Measurements from ENCODE around the gene GPR89B. TPM values are rescaled to one million over a fixed set of nuclear protein-coding genes. Genes with fewer than 3 reads are reported as not detected.

Gene GPR89B
- total and polyA plus RNA-seq, 2 donors (not counting 3 experiments of a cell fraction or from before 2014, with no cell fraction given), result 9.8 to 20.0 TPM

DNA sequence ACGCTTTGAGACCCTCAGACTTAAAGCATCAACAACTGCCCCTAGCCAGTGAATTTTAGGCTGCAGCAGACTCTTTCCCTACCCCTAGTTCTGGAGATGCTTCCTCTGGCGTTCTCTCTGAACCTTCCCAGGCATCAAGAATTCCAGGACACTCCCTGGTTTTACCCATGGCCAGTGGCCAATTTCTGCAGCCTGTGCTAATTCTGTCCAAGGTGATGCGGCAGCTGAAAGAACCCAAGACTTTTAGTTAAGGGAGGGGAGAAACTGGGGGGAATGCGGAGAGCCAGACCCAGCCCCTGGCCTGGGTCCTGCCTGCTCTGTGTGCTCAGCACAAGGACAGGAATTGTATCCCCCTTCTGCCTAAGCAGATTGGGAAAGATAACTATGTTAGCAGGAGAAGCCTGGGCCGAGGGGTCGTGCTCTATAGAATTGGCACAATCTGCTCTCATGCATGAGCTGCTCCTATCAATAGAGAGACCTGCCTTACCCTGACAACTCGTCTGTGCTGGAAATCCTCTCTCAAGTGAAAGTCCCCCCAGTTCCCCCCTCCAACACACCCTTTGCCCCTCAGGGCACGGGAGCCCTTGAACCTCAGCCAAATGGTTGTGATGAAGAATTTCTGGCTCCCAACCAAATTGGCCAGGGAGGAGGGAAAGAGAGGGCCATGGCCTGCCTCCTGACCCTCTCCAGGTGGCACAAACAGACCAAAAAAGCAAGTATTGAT, 31.0 kb upstream of the GPR89B start:
- no peak for TF ChIP-seq FOS (IDR thresholded peaks at IDR 0.05; ENCODE audit: borderline replicate concordance, insufficient read depth, low read length)
- no peak for TF ChIP-seq POLR2AphosphoS5 (IDR thresholded peaks at IDR 0.05; ENCODE audit: insufficient read depth, low read depth, low read length)
- TF ChIP-seq GATA2 (IDR thresholded peaks at IDR 0.05; ENCODE audit: insufficient read depth, insufficient read length, low read depth, low read length), result no peak
- TF ChIP-seq, protein P1, sequence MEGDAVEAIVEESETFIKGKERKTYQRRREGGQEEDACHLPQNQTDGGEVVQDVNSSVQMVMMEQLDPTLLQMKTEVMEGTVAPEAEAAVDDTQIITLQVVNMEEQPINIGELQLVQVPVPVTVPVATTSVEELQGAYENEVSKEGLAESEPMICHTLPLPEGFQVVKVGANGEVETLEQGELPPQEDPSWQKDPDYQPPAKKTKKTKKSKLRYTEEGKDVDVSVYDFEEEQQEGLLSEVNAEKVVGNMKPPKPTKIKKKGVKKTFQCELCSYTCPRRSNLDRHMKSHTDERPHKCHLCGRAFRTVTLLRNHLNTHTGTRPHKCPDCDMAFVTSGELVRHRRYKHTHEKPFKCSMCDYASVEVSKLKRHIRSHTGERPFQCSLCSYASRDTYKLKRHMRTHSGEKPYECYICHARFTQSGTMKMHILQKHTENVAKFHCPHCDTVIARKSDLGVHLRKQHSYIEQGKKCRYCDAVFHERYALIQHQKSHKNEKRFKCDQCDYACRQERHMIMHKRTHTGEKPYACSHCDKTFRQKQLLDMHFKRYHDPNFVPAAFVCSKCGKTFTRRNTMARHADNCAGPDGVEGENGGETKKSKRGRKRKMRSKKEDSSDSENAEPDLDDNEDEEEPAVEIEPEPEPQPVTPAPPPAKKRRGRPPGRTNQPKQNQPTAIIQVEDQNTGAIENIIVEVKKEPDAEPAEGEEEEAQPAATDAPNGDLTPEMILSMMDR (IDR thresholded peaks at IDR 0.05; ENCODE audit: extremely low read depth in 1 of 2, insufficient read depth in 1 of 2, low read depth in 1 of 2, low read length in 2 of 2), result no peak
- no peak for TF ChIP-seq EZH2 (IDR thresholded peaks at IDR 0.05; ENCODE audit: borderline replicate concordance, low read depth, low read length, severe bottlenecking)
- no peak for TF ChIP-seq MYC (IDR thresholded peaks at IDR 0.05; ENCODE audit: low read depth, low read length)
- TF ChIP-seq JUN (IDR thresholded peaks at IDR 0.05; ENCODE audit: borderline replicate concordance, insufficient read depth, insufficient read length, low read depth), result no peak
- TF ChIP-seq, protein P2, sequence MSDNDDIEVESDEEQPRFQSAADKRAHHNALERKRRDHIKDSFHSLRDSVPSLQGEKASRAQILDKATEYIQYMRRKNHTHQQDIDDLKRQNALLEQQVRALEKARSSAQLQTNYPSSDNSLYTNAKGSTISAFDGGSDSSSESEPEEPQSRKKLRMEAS (IDR thresholded peaks at IDR 0.05; ENCODE audit: insufficient read depth, insufficient read length), result no peak
- TF ChIP-seq POLR2A (IDR thresholded peaks at IDR 0.05; ENCODE audit: low read depth, low read length), result no peak
- Histone ChIP-seq H3K4me1 (ENCODE audit: control insufficient read depth, extremely low read depth, insufficient read depth, low read length) (no peaks in the 10 kb centered on the region), H3K36me3 (ENCODE audit: control insufficient read depth in 2 of 2, extremely low read depth in 1 of 2, insufficient read depth in 2 of 2, low read length in 2 of 2) (no peaks in the 10 kb centered on the region), H3K9ac (replicated peaks; ENCODE audit: extremely low read depth, insufficient read depth, low read length) (no peak overlapping the region), H4K20me1 (replicated peaks; ENCODE audit: control insufficient read depth, extremely low read depth, insufficient read depth, low read length) (no peaks in the 10 kb centered on the region), H3K27ac (ENCODE audit: insufficient read depth, low read depth, low read length) (no peak overlapping the region), H3K9me1 (replicated peaks; ENCODE audit: control insufficient read depth, extremely low read depth, insufficient read depth, low read length) (no peaks in the 10 kb centered on the region), H3K4me2 (ENCODE audit: insufficient read depth, low read length) (no peak overlapping the region), H3K79me2 (ENCODE audit: control insufficient read depth, insufficient read depth, low read length) (no peaks in the 10 kb centered on the region), H3K4me3 (replicated peaks in 1 of 3; ENCODE audit: insufficient read depth in 1 of 3, low read depth in 1 of 3, low read length in 3 of 3) (no peak overlapping the region), H3K27me3 (ENCODE audit: control insufficient read depth in 2 of 2, insufficient read depth in 2 of 2, low read length in 2 of 2) (peaks cover 1 to 8% of the 10 kb centered on the region in 2 experiments), H3K9me3 (replicated peaks; ENCODE audit: control insufficient read depth, insufficient read depth, low read length) (no peaks in the 10 kb centered on the region), H2AFZ (ENCODE audit: low read depth, low read length) (no peak overlapping the region)
- DNase-seq (ENCODE audit: low read depth, low spot score) (no peak), FAIRE-seq (no peak)
- dilution Hi-C loops (cut with MboI; ENCODE audit: extremely low pct_ligation_motif_present, low sequenced_read_pairs), result no loop called here
- CTCF ChIA-PET, result no interaction called here
- BruUV-seq (replicated peaks), result no TSS peak
- POLR2A ChIA-PET, result no interaction called here
- intact Hi-C loops (cut with micrococcal nuclease), result no loop called here

Measured in endothelial cell of umbilical vein (primary cell).